ENCODE data around the gene ALKAL2. TPM values are rescaled to one million over a fixed set of nuclear protein-coding genes. Genes with fewer than 3 reads are reported as not detected.

The ALKAL2 gene
- total and polyA plus RNA-seq, 2 donors = 1.7 to 13.3 TPM

DNA sequence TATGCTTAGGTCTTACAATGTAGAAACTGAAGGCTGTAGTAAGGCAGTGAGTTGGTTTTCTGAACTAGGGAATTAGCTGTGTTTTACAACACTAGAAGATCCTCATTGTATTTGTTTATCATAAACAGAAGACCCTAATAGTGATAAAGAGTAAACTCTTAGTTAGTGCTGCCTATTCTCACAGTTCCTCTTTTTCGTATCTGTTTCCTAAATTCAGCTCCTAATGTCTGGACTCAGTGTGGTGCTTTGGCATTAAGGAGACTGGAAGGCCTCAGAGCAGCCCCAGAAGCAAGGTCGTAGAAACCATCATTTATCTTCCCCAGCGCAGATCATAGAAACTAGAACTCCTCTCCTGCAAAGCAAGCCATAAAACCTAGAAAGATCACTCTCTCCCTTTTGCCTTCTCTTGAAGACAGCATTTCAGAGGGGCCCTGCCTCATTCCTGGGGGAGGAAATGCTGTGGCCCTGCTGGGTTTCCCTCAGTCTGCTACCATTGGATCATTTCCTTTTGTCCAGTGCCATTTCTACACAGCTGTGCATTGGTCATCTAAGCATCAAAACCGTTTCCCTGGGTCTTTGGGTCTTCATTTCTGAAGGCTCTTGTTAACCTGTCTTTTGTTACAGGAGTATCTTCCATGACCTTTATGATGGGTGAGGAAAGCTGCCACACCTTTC lies 18.4 kb downstream of the ALKAL2 start:
- H3K4me1 ChIP-seq (ENCODE audit: control insufficient read depth in 2 of 2, insufficient read depth in 2 of 2, low read length in 2 of 2) = peaks cover 5 to 12% of the 10 kb centered on the region in 2 donors
- 88% methylated on average over 4 of the region's 4 CpGs for WGBS

DNA sequence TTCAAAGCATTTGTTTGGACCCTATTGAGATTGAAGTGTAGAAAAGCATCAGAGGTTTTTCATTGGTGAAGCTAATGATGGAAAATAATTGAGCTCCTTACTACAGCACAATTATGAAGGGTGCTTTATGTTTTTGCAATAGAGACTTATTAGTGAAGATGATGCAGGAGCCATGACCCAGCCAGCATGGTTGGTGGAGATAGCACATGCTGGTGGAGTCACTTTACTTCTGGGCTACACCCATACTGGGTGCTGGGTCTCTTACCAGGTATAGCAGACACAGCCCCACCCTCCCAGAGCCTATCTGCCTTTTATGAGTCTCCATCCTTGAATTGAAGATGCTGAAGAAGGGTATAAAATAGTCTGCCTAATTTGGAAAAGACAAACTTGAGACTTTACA lies 19.6 kb downstream of the ALKAL2 start:
- no peaks in the 10 kb centered on the region for H3K9me3 ChIP-seq (ENCODE audit: control insufficient read depth in 2 of 2, insufficient read depth in 1 of 2, low read length in 1 of 2)
- peaks cover 13 to 24% of the 10 kb centered on the region in 2 donors for H3K36me3 ChIP-seq (ENCODE audit: control insufficient read depth in 2 of 2, insufficient read depth in 2 of 2, low read length in 1 of 2)
- H3K27ac ChIP-seq (ENCODE audit: low read depth in 1 of 2, low read length in 1 of 2) = no peak overlapping the region
- peaks cover 12% of the 10 kb centered on the region in 2 donors for H3K4me1 ChIP-seq (ENCODE audit: control insufficient read depth in 2 of 2, insufficient read depth in 2 of 2, low read length in 2 of 2)
- H3K4me3 ChIP-seq (ENCODE audit: low read length in 2 of 2) = no peak overlapping the region
- no peak for DNase-seq (ENCODE audit: low read depth in 6 of 9, low spot score in 9 of 9)
- peaks cover 0 to 9% of the 10 kb centered on the region in 2 donors for H3K27me3 ChIP-seq (ENCODE audit: control insufficient read depth in 2 of 2, insufficient read depth in 1 of 2, low read length in 1 of 2)

More for the DNA sequence above, 18.4 kb downstream of the ALKAL2 start:
- Histone ChIP-seq H3K27ac (ENCODE audit: low read depth in 1 of 2, low read length in 1 of 2) (no peak overlapping the region), H3K9me3 (ENCODE audit: control insufficient read depth in 2 of 2, insufficient read depth in 1 of 2, low read length in 1 of 2) (no peaks in the 10 kb centered on the region), H3K27me3 (ENCODE audit: control insufficient read depth in 2 of 2, insufficient read depth in 1 of 2, low read length in 1 of 2) (no peaks in the 10 kb centered on the region), H3K36me3 (ENCODE audit: control insufficient read depth in 2 of 2, insufficient read depth in 2 of 2, low read length in 1 of 2) (peaks cover 15 to 33% of the 10 kb centered on the region in 2 donors), H3K4me3 (ENCODE audit: low read length in 2 of 2) (no peak overlapping the region)
- DNase-seq (ENCODE audit: low read depth in 6 of 9, low spot score in 9 of 9) = no peak

DNA sequence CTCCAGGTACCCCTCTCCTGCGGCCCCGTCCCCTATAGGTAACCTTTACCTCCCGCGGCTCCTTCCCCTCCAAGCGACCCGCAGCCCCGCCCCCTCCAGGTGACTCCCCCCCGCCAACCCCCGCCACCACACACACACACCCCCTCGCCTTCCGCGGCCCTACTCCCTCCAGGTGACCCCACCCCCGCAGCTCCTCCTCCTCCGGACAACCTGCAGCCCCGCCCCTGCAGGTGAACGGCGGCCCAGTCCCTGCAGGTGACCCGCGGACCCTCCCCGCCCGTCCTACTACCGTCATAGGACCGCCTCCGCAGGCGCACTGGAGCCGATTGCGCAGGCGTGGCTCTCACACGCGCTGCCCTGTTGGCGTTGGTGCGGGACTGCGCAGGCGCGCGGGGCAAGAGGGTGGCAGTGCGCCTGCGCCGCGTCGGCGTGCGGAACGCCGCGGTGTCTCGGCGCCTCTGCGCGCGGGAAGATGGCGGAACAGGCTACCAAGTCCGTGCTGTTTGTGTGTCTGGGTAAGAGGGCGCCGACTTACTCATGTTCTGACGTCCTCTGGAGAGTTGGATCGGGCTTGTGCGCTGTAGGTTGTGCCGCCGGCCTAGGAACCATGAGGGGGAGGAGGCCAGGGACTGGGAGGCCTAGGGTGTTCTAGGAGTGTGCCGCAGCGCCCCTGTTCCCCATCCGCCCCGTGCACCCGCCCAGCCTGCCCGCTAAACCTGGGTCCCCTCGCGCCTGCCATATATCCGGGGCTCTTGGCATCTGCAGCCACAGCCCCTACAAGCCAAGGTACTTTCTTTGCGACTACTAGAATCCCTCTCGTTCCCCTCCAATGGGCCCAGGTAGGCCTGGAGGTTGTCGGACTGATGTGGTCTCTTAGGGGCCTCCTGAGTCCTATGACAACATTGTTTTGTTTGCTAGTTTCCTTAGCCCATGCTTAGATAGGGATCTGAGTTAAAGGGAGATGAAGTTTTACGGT lies 23.1 kb downstream of the ALKAL2 start, which contains the start of gene ACP1:
TSS of gene ACP1 (plus strand) at position 455 of the 976 bp plus-strand sequence. CDS start at position 473, 18 bp downstream.
- H3K4me1 ChIP-seq (ENCODE audit: control insufficient read depth in 2 of 2, insufficient read depth in 2 of 2, low read length in 2 of 2) = peaks cover 12 to 14% of the 10 kb centered on the region in 2 donors
- H3K4me3 ChIP-seq (ENCODE audit: low read length in 2 of 2) = peak within 1 kb of the TSS; percentile 71 to 94
- H3K9me3 ChIP-seq (ENCODE audit: control insufficient read depth in 2 of 2, insufficient read depth in 1 of 2, low read length in 1 of 2) = no peaks in the 10 kb centered on the region
- WGBS = under 1% methylated on average over 73 of the region's 73 CpGs
- DNase-seq (ENCODE audit: low read depth in 6 of 9, low spot score in 9 of 9) = peak; percentile 79 to 99 (median 93)
- peaks cover 0 to 13% of the 10 kb centered on the region in 2 donors for H3K27me3 ChIP-seq (ENCODE audit: control insufficient read depth in 2 of 2, insufficient read depth in 1 of 2, low read length in 1 of 2)
- H3K27ac ChIP-seq (ENCODE audit: low read depth in 1 of 2, low read length in 1 of 2) = peak within 1 kb of the TSS; percentile 92 to 97
- H3K36me3 ChIP-seq (ENCODE audit: control insufficient read depth in 2 of 2, insufficient read depth in 2 of 2, low read length in 1 of 2) = peaks cover 0 to 4% of the 10 kb centered on the region in 2 donors

GRCh38 chr2:263774-264492 lies 24.0 kb downstream of the ALKAL2 start, which contains the start of gene SH3YL1:
Gene SH3YL1 (minus strand): TSS chr2:264032. CDS start chr2:263984, 48 bp downstream.
- DNase-seq (ENCODE audit: low read depth in 6 of 9, low spot score in 9 of 9) = peak in 7 of 9 donors; percentile 8 to 53 (median 23)
- WGBS = 2% methylated on average over 77 of the region's 77 CpGs
- Histone ChIP-seq H3K36me3 (ENCODE audit: control insufficient read depth in 2 of 2, insufficient read depth in 2 of 2, low read length in 1 of 2) (no peaks in the 10 kb centered on the region), H3K27me3 (ENCODE audit: control insufficient read depth in 2 of 2, insufficient read depth in 1 of 2, low read length in 1 of 2) (peaks cover 0 to 13% of the 10 kb centered on the region in 2 donors), H3K4me3 (ENCODE audit: low read length in 2 of 2) (peak within 1 kb of the TSS; percentile 71 to 94), H3K27ac (ENCODE audit: low read depth in 1 of 2, low read length in 1 of 2) (peak within 1 kb of the TSS; percentile 92 to 97), H3K4me1 (ENCODE audit: control insufficient read depth in 2 of 2, insufficient read depth in 2 of 2, low read length in 2 of 2) (peaks cover 12 to 14% of the 10 kb centered on the region in 2 donors), H3K9me3 (ENCODE audit: control insufficient read depth in 2 of 2, insufficient read depth in 1 of 2, low read length in 1 of 2) (no peaks in the 10 kb centered on the region)

- DNase-seq (ENCODE audit: low read depth in 6 of 9, low spot score in 9 of 9) = no peak
- Histone ChIP-seq H3K9me3 (ENCODE audit: control insufficient read depth in 2 of 2, insufficient read depth in 1 of 2, low read length in 1 of 2) (peaks cover 0 to 4% of the 10 kb centered on the region in 2 donors), H3K27ac (ENCODE audit: low read depth in 1 of 2, low read length in 1 of 2) (no peak overlapping the region), H3K4me3 (ENCODE audit: low read length in 2 of 2) (peak overlapping the region; percentile 71 to 94), H3K4me1 (ENCODE audit: control insufficient read depth in 2 of 2, insufficient read depth in 2 of 2, low read length in 2 of 2) (peaks cover 10 to 14% of the 10 kb centered on the region in 2 donors), H3K27me3 (ENCODE audit: control insufficient read depth in 2 of 2, insufficient read depth in 1 of 2, low read length in 1 of 2) (peaks cover 0 to 13% of the 10 kb centered on the region in 2 donors), H3K36me3 (ENCODE audit: control insufficient read depth in 2 of 2, insufficient read depth in 2 of 2, low read length in 1 of 2) (no peaks in the 10 kb centered on the region)
- 66% methylated on average over 42 of the region's 42 CpGs for WGBS
These were observed 24.7 kb downstream of the ALKAL2 start for GRCh38 chr2:263022-263738.

GRCh38 chr2:262117-262516 lies 25.8 kb downstream of the ALKAL2 start:
- H3K4me1 ChIP-seq (ENCODE audit: control insufficient read depth in 2 of 2, insufficient read depth in 2 of 2, low read length in 2 of 2) = peaks cover 10 to 14% of the 10 kb centered on the region in 2 donors
- no peak for DNase-seq (ENCODE audit: low read depth in 6 of 9, low spot score in 9 of 9)
- no peak overlapping the region for H3K27ac ChIP-seq (ENCODE audit: low read depth in 1 of 2, low read length in 1 of 2)
- H3K36me3 ChIP-seq (ENCODE audit: control insufficient read depth in 2 of 2, insufficient read depth in 2 of 2, low read length in 1 of 2) = no peaks in the 10 kb centered on the region
- H3K9me3 ChIP-seq (ENCODE audit: control insufficient read depth in 2 of 2, insufficient read depth in 1 of 2, low read length in 1 of 2) = peaks cover 0 to 4% of the 10 kb centered on the region in 2 donors
- WGBS = 94% methylated on average over 3 of the region's 3 CpGs
- H3K4me3 ChIP-seq (ENCODE audit: low read length in 2 of 2) = no peak overlapping the region
- peaks cover 0 to 13% of the 10 kb centered on the region in 2 donors for H3K27me3 ChIP-seq (ENCODE audit: control insufficient read depth in 2 of 2, insufficient read depth in 1 of 2, low read length in 1 of 2)

DNA sequence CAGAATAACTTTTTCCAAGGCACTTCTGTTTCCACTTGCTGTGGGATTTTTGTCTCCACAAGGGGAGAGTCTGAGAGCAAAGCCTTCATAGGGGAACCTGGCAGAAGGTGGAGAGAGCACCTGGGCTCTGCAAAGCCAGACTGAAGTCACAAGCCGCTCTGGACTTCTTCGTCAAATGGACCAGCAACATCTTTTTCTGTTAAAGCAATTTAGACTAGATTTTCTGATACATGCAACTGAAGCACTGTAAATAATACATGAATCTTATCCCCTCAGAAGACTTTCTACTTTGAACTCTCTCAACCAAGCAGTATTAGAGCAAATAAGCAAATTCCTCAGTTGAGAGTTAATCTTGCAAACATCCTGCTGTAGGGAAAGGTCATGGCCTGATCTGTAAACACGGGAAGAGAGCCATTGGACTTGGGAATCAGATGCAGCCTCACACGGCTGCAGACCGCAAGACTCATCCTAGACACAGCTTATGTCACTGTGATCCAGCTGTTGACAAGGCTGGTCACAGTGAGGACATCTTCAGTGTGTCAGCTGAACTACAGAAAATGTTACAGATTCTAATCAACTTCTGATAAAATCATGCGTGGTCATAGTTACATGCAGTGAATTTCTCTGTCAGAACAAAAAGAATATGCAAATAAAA lies 27.3 kb downstream of the ALKAL2 start:
- no peak overlapping the region for H3K27ac ChIP-seq (ENCODE audit: low read depth in 1 of 2, low read length in 1 of 2)
- peaks cover 0 to 13% of the 10 kb centered on the region in 2 donors for H3K27me3 ChIP-seq (ENCODE audit: control insufficient read depth in 2 of 2, insufficient read depth in 1 of 2, low read length in 1 of 2)
- no peak for DNase-seq (ENCODE audit: low read depth in 6 of 9, low spot score in 9 of 9)
- no peak overlapping the region for H3K4me3 ChIP-seq (ENCODE audit: low read length in 2 of 2)
- peaks cover 5 to 12% of the 10 kb centered on the region in 2 donors for H3K4me1 ChIP-seq (ENCODE audit: control insufficient read depth in 2 of 2, insufficient read depth in 2 of 2, low read length in 2 of 2)
- H3K9me3 ChIP-seq (ENCODE audit: control insufficient read depth in 2 of 2, insufficient read depth in 1 of 2, low read length in 1 of 2) = peaks cover 0 to 4% of the 10 kb centered on the region in 2 donors
- WGBS = 89% methylated on average over 6 of the region's 6 CpGs
- no peaks in the 10 kb centered on the region for H3K36me3 ChIP-seq (ENCODE audit: control insufficient read depth in 2 of 2, insufficient read depth in 2 of 2, low read length in 1 of 2)
